Measurements from ENCODE around the gene CACNG5. TPM values are rescaled to one million over a fixed set of nuclear protein-coding genes. Genes with fewer than 3 reads are reported as not detected.

The CACNG5 gene
- total RNA-seq, 1 donor from 2014 or later = not detected

DNA sequence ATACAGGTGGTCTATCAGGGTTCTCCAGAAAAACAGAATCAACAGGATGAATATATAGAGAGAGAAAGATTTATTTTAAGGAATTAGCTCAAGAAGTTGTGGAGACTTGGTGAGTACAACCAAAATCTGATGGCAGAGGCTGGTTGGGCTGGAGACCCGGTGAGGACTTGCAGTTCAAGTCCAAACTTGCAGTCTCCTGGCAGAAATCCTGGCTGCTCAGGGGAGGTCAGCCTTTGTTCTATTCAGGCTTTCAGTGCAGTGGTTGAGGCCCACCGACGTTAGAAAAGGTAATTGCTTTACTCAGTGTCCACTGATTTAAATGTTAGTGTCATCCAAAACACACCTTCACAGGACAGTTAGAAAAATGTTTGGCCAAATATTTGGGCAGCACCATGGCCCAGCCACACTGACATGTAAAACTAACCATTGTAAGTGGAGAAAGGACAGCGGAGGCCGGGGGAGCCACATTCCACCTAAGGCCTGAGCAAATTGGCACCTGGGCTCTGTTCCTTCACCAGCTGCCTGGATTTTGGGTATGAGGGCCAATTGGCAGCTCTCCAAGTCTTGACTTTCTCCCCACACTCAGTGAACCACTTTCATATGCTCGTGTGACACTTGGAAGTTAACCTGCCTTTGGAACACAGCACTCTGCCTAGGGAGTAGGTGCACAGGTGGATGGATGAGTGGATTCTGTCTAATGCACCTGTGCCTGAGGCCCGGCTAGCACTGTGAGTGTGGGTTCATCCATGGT lies 54.7 kb downstream of the CACNG5 start:
- H3K27ac Mint-ChIP-seq = no peak overlapping the region

DNA sequence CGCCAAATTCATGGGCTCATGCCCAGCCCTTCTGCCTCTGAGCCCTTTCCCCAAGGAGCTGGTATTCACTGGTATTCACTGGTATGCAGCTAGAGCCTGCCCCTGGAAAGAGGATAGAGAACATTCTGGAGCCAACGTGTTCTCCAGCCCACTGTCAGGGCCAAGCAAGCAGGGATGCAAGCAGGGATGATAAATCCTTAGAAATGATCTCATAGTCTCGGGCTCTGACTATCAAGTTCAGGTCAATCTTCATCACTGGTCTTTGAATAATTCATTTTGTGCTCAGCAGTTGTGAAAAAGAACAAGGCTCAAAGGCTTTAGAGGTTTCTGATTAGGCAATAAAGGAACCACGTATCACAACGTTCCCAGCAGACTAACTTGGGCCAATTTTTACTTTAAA lies 57.3 kb downstream of the CACNG5 start:
- H3K4me3 Mint-ChIP-seq (ENCODE audit: low read depth) = no peak overlapping the region
- no peaks in the 10 kb centered on the region for H3K36me3 Mint-ChIP-seq (ENCODE audit: insufficient read depth)
- H3K27me3 Mint-ChIP-seq = peaks cover 9% of the 10 kb centered on the region
- no peak overlapping the region for H3K27ac Mint-ChIP-seq
- no peak for TF ChIP-seq CTCF (IDR thresholded peaks at IDR 0.05; ENCODE audit: unreplicated experiment)
- peaks cover 3% of the 10 kb centered on the region for H3K9me3 Mint-ChIP-seq (ENCODE audit: low read depth)
- H3K4me1 Mint-ChIP-seq (ENCODE audit: low read depth) = no peaks in the 10 kb centered on the region
- no peak for DNase-seq (ENCODE audit: low spot score, unreplicated experiment)

More for the DNA sequence above, 54.7 kb downstream of the CACNG5 start:
- no peak overlapping the region for H3K4me3 Mint-ChIP-seq (ENCODE audit: low read depth)
- H3K27me3 Mint-ChIP-seq = peaks cover under 1% of the 10 kb centered on the region
- no peak for TF ChIP-seq CTCF (IDR thresholded peaks at IDR 0.05; ENCODE audit: unreplicated experiment)
- H3K9me3 Mint-ChIP-seq (ENCODE audit: low read depth) = peaks cover 3% of the 10 kb centered on the region
- no peaks in the 10 kb centered on the region for H3K36me3 Mint-ChIP-seq (ENCODE audit: insufficient read depth)
- no peak for DNase-seq (ENCODE audit: low spot score, unreplicated experiment)
- H3K4me1 Mint-ChIP-seq (ENCODE audit: low read depth) = no peaks in the 10 kb centered on the region

DNA sequence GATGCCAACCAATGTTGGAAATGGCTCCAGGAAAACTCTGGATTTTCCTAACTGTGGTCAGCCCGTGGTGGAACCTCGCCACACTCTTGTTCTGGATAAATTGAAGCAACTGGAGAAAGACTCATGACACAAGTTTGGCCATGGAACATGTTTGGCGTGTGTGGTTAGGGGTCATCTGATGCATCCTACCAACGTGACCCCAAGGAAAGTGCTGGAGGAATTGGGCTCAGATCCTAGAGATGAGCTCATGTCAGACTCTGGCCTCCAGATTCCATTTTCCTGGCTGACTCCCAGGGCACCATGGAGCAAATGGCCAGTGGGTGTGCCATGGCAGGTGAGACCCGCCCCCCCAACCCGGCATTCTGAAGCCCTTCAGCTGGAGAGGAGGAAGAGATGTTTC lies 58.5 kb downstream of the CACNG5 start:
- DNase-seq (ENCODE audit: low spot score, unreplicated experiment) = no peak
- no peaks in the 10 kb centered on the region for H3K4me1 Mint-ChIP-seq (ENCODE audit: low read depth)

DNA sequence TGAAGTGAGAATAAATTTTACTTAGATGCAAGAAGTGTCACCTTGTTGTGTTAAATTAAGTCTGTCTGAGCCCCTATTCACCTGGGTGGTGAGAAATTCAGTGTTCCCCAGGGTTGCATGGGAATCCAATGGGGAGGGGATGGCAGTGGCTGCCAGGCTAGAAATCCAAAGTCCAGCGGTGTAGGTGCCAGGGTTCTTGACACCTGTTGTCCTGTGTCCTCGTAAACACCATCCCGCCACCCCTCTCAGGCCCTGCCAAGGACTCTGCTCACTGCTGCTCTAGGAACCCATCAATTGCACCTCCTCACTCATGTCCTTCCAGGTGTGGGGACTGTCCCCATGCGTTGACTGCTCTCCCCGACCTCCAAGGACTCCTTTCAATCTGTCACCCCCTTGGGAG lies 58.9 kb downstream of the CACNG5 start:
- no peak overlapping the region for H3K4me3 Mint-ChIP-seq (ENCODE audit: low read depth)
- TF ChIP-seq CTCF (IDR thresholded peaks at IDR 0.05; ENCODE audit: unreplicated experiment) = no peak
- no peak for DNase-seq (ENCODE audit: low spot score, unreplicated experiment)
- H3K9me3 Mint-ChIP-seq (ENCODE audit: low read depth) = no peaks in the 10 kb centered on the region
- no peaks in the 10 kb centered on the region for H3K4me1 Mint-ChIP-seq (ENCODE audit: low read depth)
- H3K36me3 Mint-ChIP-seq (ENCODE audit: insufficient read depth) = no peaks in the 10 kb centered on the region
- peaks cover 9% of the 10 kb centered on the region for H3K27me3 Mint-ChIP-seq
- no peak overlapping the region for H3K27ac Mint-ChIP-seq

More for the DNA sequence above, 58.5 kb downstream of the CACNG5 start:
- no peak for TF ChIP-seq CTCF (IDR thresholded peaks at IDR 0.05; ENCODE audit: unreplicated experiment)
- no peak overlapping the region for H3K27ac Mint-ChIP-seq
- no peak overlapping the region for H3K4me3 Mint-ChIP-seq (ENCODE audit: low read depth)
- H3K36me3 Mint-ChIP-seq (ENCODE audit: insufficient read depth) = no peaks in the 10 kb centered on the region
- H3K27me3 Mint-ChIP-seq = peaks cover 9% of the 10 kb centered on the region
- H3K9me3 Mint-ChIP-seq (ENCODE audit: low read depth) = peaks cover 3% of the 10 kb centered on the region

- peaks cover 12% of the 10 kb centered on the region for H3K27me3 Mint-ChIP-seq
- no peak overlapping the region for H3K4me3 Mint-ChIP-seq (ENCODE audit: low read depth)
- no peaks in the 10 kb centered on the region for H3K36me3 Mint-ChIP-seq (ENCODE audit: insufficient read depth)
- H3K27ac Mint-ChIP-seq = no peak overlapping the region
- H3K4me1 Mint-ChIP-seq (ENCODE audit: low read depth) = no peaks in the 10 kb centered on the region
- no peak for DNase-seq (ENCODE audit: low spot score, unreplicated experiment)
- H3K9me3 Mint-ChIP-seq (ENCODE audit: low read depth) = no peaks in the 10 kb centered on the region
- no peak for TF ChIP-seq CTCF (IDR thresholded peaks at IDR 0.05; ENCODE audit: unreplicated experiment)
These were observed 62.2 kb downstream of the CACNG5 start for GRCh38 chr17:66897141-66897540.

Data from progenitor cell of endocrine pancreas (in vitro differentiated cells).